ENCODE measurements around the gene KRT72.

KRT72 gene

GRCh38 chr12:52543985-52544883 is 57.0 kb downstream of the KRT72 start:
- DNase-seq (ENCODE audit: low read depth): peak; percentile 23
- H3K4me3 ChIP-seq (ENCODE audit: low read length): no peak overlapping the region
- TF ChIP-seq CTCF (conservative IDR thresholded peaks at IDR 0.05; ENCODE audit: low read length): peak; percentile 17

- H3K4me3 ChIP-seq (ENCODE audit: low read length): no peak overlapping the region
- DNase-seq (ENCODE audit: low read depth): no peak
- TF ChIP-seq CTCF (conservative IDR thresholded peaks at IDR 0.05; ENCODE audit: low read length): no peak
Observed at GRCh38 chr12:52542785-52543318, 58.4 kb downstream of the KRT72 start.

GRCh38 chr12:52542157-52542556 is 59.1 kb downstream of the KRT72 start:
- no peak for DNase-seq (ENCODE audit: low read depth)
- H3K4me3 ChIP-seq (ENCODE audit: low read length): no peak overlapping the region
- no peak for TF ChIP-seq CTCF (conservative IDR thresholded peaks at IDR 0.05; ENCODE audit: low read length)

GRCh38 chr12:52541709-52542108 is 59.6 kb downstream of the KRT72 start:
- no peak for DNase-seq (ENCODE audit: low read depth)
- no peak for TF ChIP-seq CTCF (conservative IDR thresholded peaks at IDR 0.05; ENCODE audit: low read length)
- no peak overlapping the region for H3K4me3 ChIP-seq (ENCODE audit: low read length)

- no peak overlapping the region for H3K4me3 ChIP-seq (ENCODE audit: low read length)
- DNase-seq (ENCODE audit: low read depth): no peak
- TF ChIP-seq CTCF (conservative IDR thresholded peaks at IDR 0.05; ENCODE audit: low read length): no peak
Observed at GRCh38 chr12:52540531-52540930, 60.7 kb downstream of the KRT72 start.

GRCh38 chr12:52539821-52540173 is 61.5 kb downstream of the KRT72 start:
- no peak for DNase-seq (ENCODE audit: low read depth)
- no peak overlapping the region for H3K4me3 ChIP-seq (ENCODE audit: low read length)
- no peak for TF ChIP-seq CTCF (conservative IDR thresholded peaks at IDR 0.05; ENCODE audit: low read length)

Data from AG10803 (cell line).